GM19395 (cell line): Measurements from ENCODE around the gene UNG.

ENCODE experiments used
- ATAC-seq: cut with Tn5 transposase; IDR thresholded peaks from one replicate; pipeline ENCODE4 v1.9.1; 2021; ENCODE audit warnings: mild to moderate bottlenecking, moderate library complexity; ENCODE audit not compliant: unreplicated experiment

Gene UNG

GRCh38 chr12:109154451-109155438, 57.3 kb downstream of the UNG start:
- ATAC-seq: peak; percentile 86

- ATAC-seq: no peak
These were observed 58.6 kb downstream of the UNG start for GRCh38 chr12:109156036-109156435.

GRCh38 chr12:109156586-109156985, 59.2 kb downstream of the UNG start:
- no peak for ATAC-seq

- no peak for ATAC-seq
These were observed 60.6 kb downstream of the UNG start for GRCh38 chr12:109157986-109158385.

GRCh38 chr12:109160433-109160832, 63.0 kb downstream of the UNG start:
- ATAC-seq: no peak
